Esophagus muscularis mucosa (tissue), 4 donors: ENCODE results near the gene DISP2. TPM values are rescaled to one million over a fixed set of nuclear protein-coding genes. Genes with fewer than 3 reads are reported as not detected.

Experiments
- DNase-seq: peaks from one replicate; pipeline ENCODE4 v3.0.0-alpha.2; 2017; ENCODE audit errors: extremely low spot score
- H3K27ac ChIP-seq, 4 donors: fragments of 200-600 bp; sonication (generic); replicated peaks in 1 of 4; 1 replicate in 3 of 4; 2 replicates in 1 of 4; pipeline ENCODE4 v1.5.1; 2016 to 2019; ENCODE audit warnings: mild to moderate bottlenecking in 1 of 4
- H3K27me3 ChIP-seq, 4 donors: fragments of 200-600 bp; sonication (generic); one replicate each; pipeline versions ENCODE4 v1.5.1 to v1.6.0; 2016 to 2019
- H3K36me3 ChIP-seq, 4 donors: fragments of 200-600 bp; sonication (generic); one replicate each; pipeline ENCODE4 v1.5.1; 2016 to 2019
- H3K4me1 ChIP-seq, 4 donors: fragments of 200-600 bp; sonication (generic); one replicate each; pipeline ENCODE4 v1.5.1; 2016 to 2019
- H3K4me3 ChIP-seq, 4 donors: fragments of 200-600 bp; sonication (generic); 1 replicate in 2 of 4; 2 replicates in 2 of 4; pipeline ENCODE4 v1.5.1; 2016 to 2019; ENCODE audit warnings: mild to moderate bottlenecking in 4 of 4, moderate library complexity in 1 of 4
- H3K9me3 ChIP-seq, 4 donors: fragments of 200-600 bp; sonication (generic); 1 replicate in 3 of 4; 2 replicates in 1 of 4; pipeline ENCODE4 v1.5.1; 2016 to 2019
- CTCF ChIP-seq, 3 experiments: fragments of 200-600 bp in 2 of 3; fragments of 450-650 bp in 1 of 3; sonication (generic) in 2 of 3; IDR thresholded peaks; one replicate each; pipeline ENCODE4 v1.5.1; 2017 to 2019; ENCODE audit warnings: antibody characterized with exemption in 3 of 3, mild to moderate bottlenecking in 2 of 3, moderate library complexity in 1 of 3
- EP300 ChIP-seq: sonication (generic); formaldehyde crosslinking; IDR thresholded peaks from one replicate; pipeline ENCODE4 v1.6.1; 2017; ENCODE audit warnings: antibody characterized with exemption
- POLR2A ChIP-seq: fragments of 450-650 bp; IDR thresholded peaks from one replicate; pipeline ENCODE4 v1.6.1; 2017; ENCODE audit warnings: antibody characterized with exemption, moderate library complexity, mild to moderate bottlenecking, low read depth
- POLR2AphosphoS5 ChIP-seq, 2 donors: sonication (generic); formaldehyde crosslinking; IDR thresholded peaks; one replicate each; pipeline ENCODE4 v1.6.1; 2017; ENCODE audit warnings: antibody characterized with exemption in 2 of 2
- WGBS: methylation state at CpG from one replicate; pipeline ENCODE4 v1.1.5; 2018; 5-methylcytosine and 5-hydroxymethylcytosine counted together
- intact Hi-C: fragments of 100-400 bp; cut with DNase I; formaldehyde crosslinking; loops from one replicate; pipeline ENCODE4 v1.15.1; 2023
- total RNA-seq, 4 donors: library from RNA; depleted of rRNA; stranded (reverse); fragments of >200 nt; gene quantifications; one replicate each; pipeline versions ENCODE4 v1.1.0 to v1.2.1, GENCODE V29; 2016

The DISP2 gene
- total RNA-seq, 4 donors from 2014 or later: 0.13 to 0.42 (median 0.26) TPM

- intact Hi-C loops: loop anchor here (10.0 kb wide), 1 partner anchor 203 kb away; no protein-coding TSS in a partner anchor
- peaks cover 0 to 11% (median 0%) of the 10 kb centered on the region in 4 donors for H3K36me3 ChIP-seq
- H3K4me1 ChIP-seq: no peaks in the 10 kb centered on the region
- no peak for DNase-seq
- TF ChIP-seq CTCF (IDR thresholded peaks at IDR 0.05) (no peak), POLR2AphosphoS5 (IDR thresholded peaks at IDR 0.05) (no peak), POLR2A (no peak), EP300 (no peak)
- no peaks in the 10 kb centered on the region for H3K9me3 ChIP-seq
- no peak overlapping the region for H3K4me3 ChIP-seq
- H3K27me3 ChIP-seq: no peaks in the 10 kb centered on the region
- H3K27ac ChIP-seq: no peak overlapping the region
- WGBS: 93% methylated on average over 4 of the region's 4 CpGs
These were observed 70.2 kb downstream of the DISP2 start for GRCh38 chr15:40428185-40428584.

Other genes starting within 250 kb of the DISP2 start
- gene BMF, start 249.3 kb upstream of the DISP2 start, total RNA-seq: 1 to 10 TPM; 4.6 to 8.3 (median 6.3) TPM
- gene BUB1B, start 197.2 kb upstream of the DISP2 start, total RNA-seq: 1 to 10 TPM in 1 of 4 donors, under 1 TPM in 2, not detected in 1; 0.06 to 1.3 (median 0.17) TPM
- gene PAK6, start 119.2 kb upstream of the DISP2 start, total RNA-seq: under 1 TPM in 3 of 4 donors, not detected in 1; 0.33 to 0.52 (median 0.45) TPM
- gene ANKRD63, start 75.2 kb upstream of the DISP2 start, total RNA-seq: not detected
- 10 to 100 TPM in 1 of 4 donors, 1 to 10 TPM in 3; 5.8 to 13.3 (median 9.7) TPM for gene PLCB2, start 50.3 kb upstream of the DISP2 start, total RNA-seq
- 10 to 100 TPM; 39.0 to 41.3 (median 40.7) TPM for gene INAFM2, start 34.5 kb upstream of the DISP2 start, total RNA-seq
- 10 to 100 TPM; 22.9 to 82.6 (median 56.3) TPM for gene CCDC9B, start 17.3 kb upstream of the DISP2 start, total RNA-seq
- gene PHGR1, start 7.2 kb upstream of the DISP2 start, total RNA-seq: 1 to 10 TPM in 1 of 4 donors, not detected in 3; 1.8 TPM
- gene KNSTRN, start 24.5 kb downstream of the DISP2 start, total RNA-seq: 10 to 100 TPM in 1 of 4 donors, 1 to 10 TPM in 3; 4.6 to 15.6 (median 6.4) TPM
- 10 to 100 TPM; 38.8 to 50.7 (median 44.7) TPM for gene IVD, start 47.6 kb downstream of the DISP2 start, total RNA-seq
- gene BAHD1, start 82.7 kb downstream of the DISP2 start, total RNA-seq: 10 to 100 TPM; 11.6 to 29.6 (median 22.3) TPM
- 10 to 100 TPM in 3 of 4 donors, 1 to 10 TPM in 1; 7.9 to 16.6 (median 12.5) TPM for gene CHST14, start 112.8 kb downstream of the DISP2 start, total RNA-seq
- 10 to 100 TPM; 24.9 to 38.3 (median 36.0) TPM for gene CCDC32, start 206.8 kb downstream of the DISP2 start, total RNA-seq
- gene RPUSD2, start 211.1 kb downstream of the DISP2 start, total RNA-seq: 10 to 100 TPM in 3 of 4 donors, 1 to 10 TPM in 1; 8.7 to 13.5 (median 10.6) TPM
- gene KNL1, start 236.0 kb downstream of the DISP2 start, total RNA-seq: under 1 TPM in 3 of 4 donors, not detected in 1; 0.06 to 0.63 (median 0.17) TPM